Muscle layer of duodenum (tissue), 2 donors: ENCODE data around the gene SERF2.
"Not testable (repeated sequence)": the region's sequence is repeated elsewhere in the genome, so short reads cannot be mapped to it uniquely, and the experiment has no call there.

ENCODE experiments used
- H3K27ac ChIP-seq: one replicate; pipeline ENCODE4 v1.7.0; 2013; ENCODE audit warnings: mild to moderate bottlenecking, low read length
- H3K27me3 ChIP-seq: one replicate; pipeline ENCODE4 v1.7.0; 2013; ENCODE audit warnings: low read depth, mild to moderate bottlenecking, control low read depth, low read length
- H3K36me3 ChIP-seq, 2 donors: one replicate each; pipeline ENCODE4 v1.7.0; 2013; ENCODE audit warnings: low read length in 2 of 2, control low read depth in 1 of 2, mild to moderate bottlenecking in 1 of 2; ENCODE audit not compliant: insufficient read depth in 2 of 2, control insufficient read depth in 1 of 2
- H3K4me1 ChIP-seq, 2 donors: one replicate each; pipeline ENCODE4 v1.7.0; 2013; ENCODE audit warnings: low read length in 2 of 2, mild to moderate bottlenecking in 2 of 2, control low read depth in 1 of 2, moderate library complexity in 1 of 2; ENCODE audit not compliant: insufficient read depth in 2 of 2, control insufficient read depth in 1 of 2
- H3K4me3 ChIP-seq, 2 donors: one replicate each; pipeline ENCODE4 v1.7.0; 2013; ENCODE audit warnings: low read length in 2 of 2, low read depth in 1 of 2, mild to moderate bottlenecking in 1 of 2
- H3K9me3 ChIP-seq, 2 donors: one replicate each; pipeline ENCODE4 v1.7.0; 2013; ENCODE audit warnings: low read length in 2 of 2, control low read depth in 1 of 2, mild to moderate bottlenecking in 1 of 2; ENCODE audit not compliant: control insufficient read depth in 1 of 2
- donor health status: healthy.

Gene SERF2

GRCh38 chr15:43832485-43832884 is 40.4 kb downstream of the SERF2 start:
- H3K9me3 ChIP-seq, H3K4me1 ChIP-seq, H3K4me3 ChIP-seq, H3K27ac ChIP-seq, H3K27me3 ChIP-seq: not testable (repeated sequence)
- peaks cover 0 to 15% of the 10 kb centered on the region in 2 donors for H3K36me3 ChIP-seq

- H3K27me3 ChIP-seq, result no peaks in the 10 kb centered on the region
- no peak overlapping the region for H3K4me3 ChIP-seq
- no peak overlapping the region for H3K27ac ChIP-seq
- H3K36me3 ChIP-seq, result peaks cover 0 to 16% of the 10 kb centered on the region in 2 donors
- H3K9me3 ChIP-seq, result no peaks in the 10 kb centered on the region
- no peaks in the 10 kb centered on the region for H3K4me1 ChIP-seq
Observed at GRCh38 chr15:43845421-43845820, 53.3 kb downstream of the SERF2 start.
